Stimulated activated CD8-positive, alpha-beta memory T cell treated with anti-CD3 and anti-CD28 coated beads, Interleukin-7, amount 100 ng/mL, for 1 hour (primary cell): ENCODE measurements around the gene AKNA.
A peak's percentile ranks its signal among the peaks of the same experiment; 100 is the strongest.
"Not testable (repeated sequence)": the region's sequence is repeated elsewhere in the genome, so short reads cannot be mapped to it uniquely, and the experiment has no call there.

ENCODE experiments used
- DNase-seq, 2 donors: peaks; one replicate each; pipeline ENCODE4 v3.0.0-alpha.2; 2020; ENCODE audit warnings: low read depth in 2 of 2

The AKNA gene

DNA sequence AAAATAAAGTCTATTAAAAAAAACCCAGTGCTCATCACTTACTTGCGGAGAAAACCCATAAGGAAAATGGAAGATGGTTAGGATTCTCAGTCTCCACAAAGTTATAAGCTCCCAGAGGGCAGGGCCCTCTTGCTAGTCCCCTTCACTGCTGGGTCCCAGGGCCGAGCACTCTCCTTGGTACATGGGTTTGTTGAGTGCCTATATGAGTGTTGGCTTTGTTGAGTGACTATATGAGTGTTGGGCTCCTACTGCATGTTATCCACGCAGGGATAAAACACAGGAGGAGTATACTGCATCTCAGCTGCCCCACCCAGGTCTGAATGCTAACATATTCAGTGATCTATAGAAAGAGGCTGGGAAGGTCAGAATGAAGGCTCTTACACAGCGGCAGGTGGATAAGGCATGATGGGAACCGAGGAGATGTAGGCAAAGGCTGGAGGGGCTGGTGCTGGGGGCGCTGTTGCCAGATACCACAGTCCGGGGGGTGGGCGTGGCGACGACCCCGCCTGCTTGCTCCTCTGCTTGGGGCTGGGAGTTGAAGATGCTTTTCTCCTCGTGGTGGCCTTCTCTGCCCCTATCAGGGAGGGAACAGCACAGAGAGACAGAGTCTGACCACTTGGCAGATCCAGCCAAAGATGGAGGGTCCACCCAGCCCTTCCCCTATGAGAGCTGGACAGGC is 46.5 kb downstream of the AKNA start:
- no peak for DNase-seq

DNA sequence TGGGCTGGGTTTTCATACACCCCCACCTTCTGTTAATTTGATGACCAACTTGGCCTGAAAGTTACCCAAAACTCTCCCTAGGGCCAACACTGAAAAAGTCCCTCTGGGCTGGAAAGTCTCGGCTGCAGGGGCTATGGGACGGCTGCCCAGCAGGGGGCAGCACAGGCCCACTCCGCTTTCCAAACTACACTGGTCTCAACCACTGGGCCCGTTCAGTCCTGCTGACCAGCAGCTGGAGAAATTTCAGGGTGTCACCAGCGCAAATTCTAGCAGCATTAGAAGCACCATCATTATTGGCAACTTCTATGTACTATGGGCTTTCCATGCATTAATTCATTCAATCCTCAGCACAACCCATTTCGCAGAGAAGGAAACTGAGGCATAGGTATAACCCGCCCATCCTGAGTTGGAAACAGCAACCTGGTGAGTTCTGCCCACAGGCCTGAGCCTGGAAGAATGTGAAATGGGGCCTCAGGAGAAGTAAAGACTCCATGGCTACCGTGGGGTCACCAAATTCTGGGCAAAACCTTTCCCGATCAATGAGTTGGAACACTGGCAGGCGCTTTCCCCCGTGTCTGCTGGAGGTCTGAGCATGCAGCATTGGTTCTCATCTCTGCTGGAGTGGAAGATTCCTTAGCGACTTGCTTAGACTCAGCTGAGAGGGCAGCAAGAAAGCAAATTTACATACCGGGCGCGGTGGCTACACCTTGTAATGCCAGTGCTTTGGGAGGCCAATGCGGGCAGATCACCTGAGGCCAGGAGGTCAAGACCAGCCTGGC is 48.5 kb downstream of the AKNA start:
- peak; percentile 16 to 30 for DNase-seq

DNA sequence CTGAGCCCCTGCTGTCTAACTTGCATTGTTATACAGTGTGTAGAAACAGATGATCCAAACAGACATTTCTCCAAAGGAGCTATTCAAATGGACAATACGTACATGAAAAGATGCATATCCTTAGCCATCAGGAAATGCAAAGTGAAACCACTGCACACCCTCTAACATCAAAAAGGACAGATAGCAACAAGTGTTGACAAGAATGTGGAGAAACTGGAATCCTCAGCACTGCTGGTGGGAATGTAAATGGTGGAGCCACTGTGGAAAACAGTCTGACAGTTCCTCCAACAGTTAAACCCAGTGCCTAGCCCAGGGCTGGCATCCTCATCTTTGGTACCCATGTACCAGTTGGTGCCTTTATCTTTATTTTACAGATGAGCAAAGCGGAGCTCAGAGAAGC is 49.6 kb downstream of the AKNA start:
- DNase-seq: no peak

DNA sequence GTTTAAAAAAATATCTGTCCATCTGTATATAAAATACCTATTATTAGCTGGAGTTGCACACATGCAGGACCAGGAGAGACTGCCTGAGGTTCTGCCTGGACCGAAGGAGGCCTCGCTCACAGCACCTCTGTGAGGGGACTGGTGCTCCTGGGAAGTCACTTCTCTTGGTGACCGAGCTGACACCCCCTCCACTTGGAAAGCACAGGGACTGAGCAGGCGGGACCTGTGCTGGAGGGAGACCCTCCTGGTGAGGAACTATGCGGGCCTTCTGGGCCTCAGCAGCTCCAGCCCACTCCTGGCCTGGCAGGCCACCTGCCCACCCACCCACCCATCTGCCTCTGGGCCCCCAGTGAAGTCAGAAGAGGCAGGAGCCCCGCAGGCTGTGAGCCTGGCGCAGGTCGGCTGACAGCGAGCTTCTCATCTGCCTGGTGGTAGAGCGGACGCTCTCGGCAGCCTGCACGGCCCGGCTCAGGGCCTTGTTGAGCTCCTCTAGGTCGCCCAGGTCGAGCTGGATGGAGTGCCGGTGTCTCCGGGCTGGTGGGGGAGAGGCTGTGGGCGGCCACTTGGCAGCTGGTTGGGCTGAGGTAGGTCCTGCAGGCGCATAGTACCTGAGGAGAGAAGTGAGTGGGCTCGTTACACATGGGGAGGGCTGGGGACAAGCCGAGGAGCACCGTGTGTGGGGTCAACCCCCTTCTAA is 50.9 kb downstream of the AKNA start:
- DNase-seq: no peak

DNA sequence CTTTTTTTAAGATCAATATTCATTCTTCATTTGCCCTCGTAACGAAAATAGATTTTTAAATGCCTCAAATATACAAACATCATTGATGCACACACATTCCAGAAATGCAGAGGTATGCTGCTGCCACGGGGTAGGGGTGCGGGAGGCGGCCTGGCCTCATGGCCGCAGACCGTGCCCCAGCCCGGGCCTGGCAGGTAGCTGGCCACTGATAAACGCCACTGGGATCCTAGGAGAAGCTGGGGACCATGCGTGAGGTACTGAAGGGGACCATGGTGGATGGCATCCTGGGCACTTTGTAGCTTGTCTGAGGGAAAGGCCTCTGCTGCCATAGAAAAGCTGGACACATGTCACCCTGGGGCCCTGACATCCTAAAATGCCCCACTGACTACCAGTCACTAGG is 51.6 kb downstream of the AKNA start:
- no peak for DNase-seq

DNA sequence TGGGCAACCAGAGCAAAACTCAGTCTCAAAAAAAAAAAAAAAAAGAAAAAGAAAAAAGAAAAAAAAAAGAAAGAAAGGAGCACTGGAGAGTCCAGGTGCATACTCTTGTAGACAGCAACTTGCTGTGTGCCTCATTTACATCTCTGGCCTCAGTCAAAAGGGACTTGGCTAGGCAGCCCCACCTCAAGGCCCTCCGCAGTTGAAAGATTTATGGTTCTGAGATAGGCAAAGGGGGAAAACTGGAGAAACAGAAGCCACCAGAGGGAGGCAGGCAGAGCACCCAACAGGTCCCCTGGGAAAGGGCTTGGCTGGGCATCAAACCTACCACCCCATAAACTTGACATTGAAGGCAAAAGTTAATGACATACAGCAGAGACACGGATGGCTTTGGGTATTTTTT is 52.0 kb downstream of the AKNA start:
- DNase-seq: no peak

DNA sequence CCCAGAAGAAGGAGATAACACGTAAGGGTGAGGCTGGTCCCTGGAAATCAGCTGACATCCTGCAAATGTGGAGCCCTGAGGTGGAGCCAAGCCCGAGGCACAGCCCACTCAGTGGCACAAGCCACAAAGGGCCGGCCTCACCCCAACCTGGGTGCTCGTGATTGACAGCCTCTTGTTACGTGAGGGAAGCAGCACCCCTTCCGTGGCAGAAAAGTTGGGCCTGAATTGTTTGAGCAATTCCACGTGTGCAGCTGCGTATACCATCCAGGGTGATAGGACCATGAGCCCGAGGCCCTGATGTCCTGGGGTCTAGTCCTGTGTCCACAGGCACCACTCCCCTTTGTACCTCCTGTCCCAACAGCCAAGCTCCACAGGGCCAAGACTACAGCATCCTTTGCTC is 53.3 kb downstream of the AKNA start:
- DNase-seq: no peak

DNA sequence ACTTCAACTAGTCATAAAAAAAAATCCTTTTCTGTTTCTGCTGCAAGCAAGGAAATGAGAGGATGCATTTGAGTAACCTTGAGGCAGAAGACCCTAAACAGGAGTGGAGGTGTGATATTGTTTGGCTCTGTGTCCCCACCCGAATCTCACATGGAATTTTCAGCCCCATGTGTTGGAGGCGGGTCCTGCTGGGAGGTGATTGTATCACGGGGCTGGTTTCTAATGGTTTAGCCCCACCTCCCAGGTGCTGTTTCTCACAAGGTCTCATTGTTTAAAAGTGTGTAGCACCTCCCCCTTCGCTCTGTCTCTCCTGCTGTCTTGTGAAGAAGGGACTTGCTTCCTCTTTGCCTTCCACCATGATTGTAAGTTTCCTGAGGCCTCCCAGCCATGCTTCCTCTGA is 54.1 kb downstream of the AKNA start:
- not testable (repeated sequence) for DNase-seq

DNA sequence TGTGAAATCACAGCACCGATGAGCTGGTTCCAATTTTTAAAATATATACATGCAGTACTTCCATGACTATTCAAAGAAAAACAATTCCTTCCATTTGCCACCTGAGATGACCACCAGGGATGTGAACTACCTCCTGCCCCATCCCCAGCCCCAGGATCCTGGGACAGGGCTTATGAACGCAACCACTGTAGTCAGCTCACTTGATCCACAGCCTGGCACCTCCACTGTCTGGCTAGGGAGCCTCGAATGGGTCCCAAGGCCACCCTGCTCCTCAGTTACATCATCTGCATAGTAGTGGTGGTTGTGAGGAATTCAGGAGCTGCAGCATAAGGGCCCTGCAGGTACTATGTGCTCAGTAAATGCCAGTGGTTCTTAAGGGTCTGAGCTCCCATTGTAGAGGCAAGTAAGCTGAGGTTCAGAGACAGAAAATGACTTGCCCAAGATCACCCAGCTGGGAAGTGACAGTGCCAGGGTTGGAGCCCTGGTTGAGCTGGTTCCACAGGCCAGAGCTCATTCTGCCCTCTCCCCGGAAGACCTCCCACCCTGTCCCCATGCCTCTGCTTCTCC is 55.2 kb downstream of the AKNA start:
- not testable (repeated sequence) for DNase-seq

DNA sequence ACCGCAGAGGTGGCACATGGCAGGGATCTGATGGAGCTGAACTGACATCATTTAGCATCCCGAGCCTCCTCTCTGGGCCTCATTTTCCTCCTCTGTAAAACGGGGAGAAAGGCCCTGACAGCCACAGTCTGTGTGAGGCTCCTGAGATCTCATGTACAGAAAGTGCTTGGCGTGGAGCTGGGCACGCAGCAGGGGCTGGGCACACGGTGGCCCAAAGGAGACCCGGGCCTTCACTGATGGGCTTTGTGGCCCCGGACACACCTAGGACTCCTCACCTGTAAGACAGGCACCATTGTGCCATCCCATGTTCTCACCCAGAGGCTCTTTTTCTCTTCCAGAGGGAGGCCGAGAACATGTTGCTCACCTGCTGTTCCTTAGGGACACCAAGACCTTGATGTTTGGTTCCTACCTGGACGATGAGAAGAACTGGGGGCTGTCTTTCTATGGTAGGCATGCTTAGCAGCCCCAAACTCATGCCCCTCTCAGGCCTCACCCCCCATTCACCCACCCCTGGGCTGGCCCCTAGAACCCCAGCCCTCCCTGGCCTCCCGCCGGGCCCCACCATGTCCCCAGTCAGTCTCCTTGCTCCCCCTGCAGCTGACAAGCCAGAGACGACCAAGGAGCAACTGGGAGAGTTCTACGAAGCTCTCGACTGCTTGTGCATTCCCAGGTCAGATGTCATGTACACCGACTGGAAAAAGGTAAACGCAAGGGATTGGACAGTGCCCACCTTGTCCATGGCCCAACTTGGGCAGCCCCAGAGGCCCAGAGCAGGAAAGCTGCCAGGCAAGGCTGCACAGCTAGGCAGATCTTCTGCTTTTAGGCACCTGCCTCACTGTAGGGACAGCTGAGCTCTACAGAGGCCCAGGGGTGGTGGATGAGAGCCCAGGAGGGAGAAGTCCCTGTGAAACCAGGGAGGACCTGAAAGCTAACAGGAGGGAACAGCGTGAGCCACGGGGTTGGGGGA is 56.3 kb downstream of the AKNA start:
- DNase-seq: not testable (repeated sequence)

DNA sequence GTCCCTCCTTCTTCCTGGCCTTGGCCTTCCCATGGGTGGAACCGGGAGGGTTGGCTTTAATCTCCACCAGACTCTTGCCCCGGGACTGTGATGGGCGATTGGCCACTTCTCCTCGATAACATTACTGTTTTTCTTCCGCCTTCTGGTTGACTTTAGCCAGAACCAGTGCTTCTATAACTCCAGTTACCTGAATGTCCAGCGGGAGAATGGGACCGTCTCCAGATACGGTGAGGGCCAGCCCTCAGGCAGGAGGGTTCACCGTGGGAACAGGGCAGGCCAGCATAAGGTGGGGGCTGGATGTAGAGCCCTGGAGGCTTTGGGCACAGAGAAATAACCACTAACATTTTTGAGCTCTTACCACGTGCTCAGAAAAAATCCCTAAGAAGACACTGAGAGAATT is 57.1 kb downstream of the AKNA start:
- no peak for DNase-seq

DNA sequence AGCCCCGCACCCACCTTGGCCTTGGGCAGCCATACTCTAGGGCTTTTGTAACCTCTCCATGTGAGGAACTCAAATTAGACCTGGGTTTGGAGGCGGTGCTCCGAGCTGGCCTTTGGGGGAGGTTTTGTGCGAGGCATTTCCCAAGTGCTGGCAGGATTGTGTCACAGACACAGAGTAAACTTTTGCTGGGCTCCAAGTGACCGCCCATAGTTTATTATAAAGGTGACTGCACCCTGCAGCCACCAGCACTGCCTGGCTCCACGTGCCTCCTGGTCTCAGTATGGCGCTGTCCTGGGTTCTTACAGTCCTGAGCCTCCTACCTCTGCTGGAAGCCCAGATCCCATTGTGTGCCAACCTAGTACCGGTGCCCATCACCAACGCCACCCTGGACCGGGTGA is 58.2 kb downstream of the AKNA start, which contains the start of gene ORM2:
Gene ORM2 (plus strand): TSS at position 245 of the 398 bp plus-strand sequence. CDS start 36 bp downstream, at position 281.
- DNase-seq: not testable (repeated sequence)

DNA sequence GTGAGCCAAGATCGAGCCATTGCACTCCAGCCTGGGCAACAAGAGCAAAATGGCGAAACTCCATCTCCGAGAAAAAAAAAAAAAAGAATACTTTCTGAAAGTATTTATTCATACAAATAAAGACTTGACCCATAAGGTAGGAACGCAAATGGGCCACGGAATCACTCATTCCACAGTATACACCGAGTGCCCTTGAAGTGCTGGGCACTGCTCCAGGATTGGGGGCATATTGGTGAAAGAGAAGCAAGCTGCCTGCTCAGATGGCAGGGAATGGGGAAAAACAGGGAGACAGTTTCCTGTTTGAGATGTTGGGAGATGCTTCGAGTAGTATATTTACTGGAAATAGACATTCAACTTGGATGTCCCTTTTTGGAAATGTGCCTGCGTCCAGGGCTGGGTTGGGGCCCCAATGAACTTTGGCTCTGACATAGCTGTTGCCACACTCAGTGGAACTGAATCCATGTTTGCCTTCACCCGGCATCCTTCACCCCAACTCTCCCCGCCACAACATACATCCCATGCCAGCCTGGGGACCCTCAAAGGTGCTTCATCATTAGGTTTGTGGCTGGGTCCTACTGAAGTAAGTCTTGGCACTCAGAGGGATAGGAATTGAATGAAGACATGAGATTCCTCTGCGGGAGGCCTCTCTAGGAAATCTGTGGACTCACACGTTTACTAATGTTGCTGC is 58.7 kb downstream of the AKNA start:
- not testable (repeated sequence) for DNase-seq

DNA sequence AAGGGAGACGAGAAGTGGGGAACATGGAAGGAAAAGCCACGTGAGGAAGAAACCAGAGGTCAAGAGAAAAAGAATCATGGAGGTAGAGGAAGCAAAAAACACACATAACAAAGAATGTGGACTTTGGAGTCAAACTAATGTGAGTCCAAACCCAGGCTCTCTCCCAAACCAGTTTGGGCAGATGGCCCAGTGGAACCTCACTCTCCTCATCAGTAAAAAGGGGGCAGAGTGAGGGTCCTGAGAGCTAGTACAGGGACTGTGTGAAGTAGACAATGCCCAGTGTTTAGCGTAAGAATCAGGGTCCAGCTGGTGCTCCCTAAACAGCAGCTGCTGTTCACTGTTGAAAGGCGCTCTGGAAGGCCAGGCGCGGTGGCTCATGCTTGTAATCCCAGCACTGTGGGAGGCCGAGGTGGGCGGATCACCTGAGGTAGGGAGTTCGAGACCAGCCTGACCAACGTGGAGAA is 59.4 kb downstream of the AKNA start:
- not testable (repeated sequence) for DNase-seq

DNA sequence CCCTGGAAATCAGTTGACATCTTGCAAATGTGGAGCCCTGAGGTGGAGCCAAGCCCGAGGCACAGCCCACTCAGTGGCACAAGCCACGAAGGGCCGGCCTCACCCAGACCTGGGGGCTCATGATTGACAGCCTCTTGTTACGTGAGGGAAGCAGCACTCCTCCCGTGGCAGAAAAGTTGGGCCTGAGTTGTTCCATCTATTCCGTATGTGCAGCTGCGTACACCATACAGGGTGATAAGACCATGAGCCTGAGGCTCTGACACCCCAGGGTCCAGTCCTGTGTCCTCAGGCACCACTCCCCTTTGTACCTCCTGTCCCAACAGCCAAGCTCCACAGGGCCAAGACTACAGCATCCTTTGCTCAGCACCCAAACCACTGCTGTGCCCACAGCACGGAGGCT is 60.0 kb downstream of the AKNA start:
- no peak for DNase-seq

DNA sequence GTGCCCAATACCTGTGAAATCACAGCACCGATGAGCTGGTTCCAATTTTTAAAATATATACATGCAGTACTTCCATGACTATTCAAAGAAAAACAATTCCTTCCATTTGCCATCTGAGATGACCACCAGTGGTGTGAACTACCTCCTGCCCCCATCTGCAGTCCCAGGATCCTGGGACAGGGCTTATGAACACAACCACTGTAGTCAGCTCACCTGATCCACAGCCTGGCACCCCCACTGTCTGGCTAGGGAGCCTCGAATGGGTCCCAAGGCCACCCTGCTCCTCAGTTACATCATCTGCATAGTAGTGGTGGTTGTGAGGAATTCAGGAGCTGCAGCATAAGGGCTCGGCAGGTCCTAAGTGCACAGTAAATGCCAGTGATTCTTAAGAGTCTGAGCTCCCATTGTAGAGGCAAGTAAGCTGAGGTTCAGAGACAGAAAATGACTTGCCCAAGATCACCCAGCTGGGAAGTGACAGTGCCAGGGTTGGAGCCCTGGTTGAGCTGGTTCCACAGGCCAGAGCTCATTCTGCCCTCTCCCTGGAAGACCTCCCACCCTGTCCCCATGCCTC is 62.0 kb downstream of the AKNA start:
- DNase-seq: not testable (repeated sequence)

DNA sequence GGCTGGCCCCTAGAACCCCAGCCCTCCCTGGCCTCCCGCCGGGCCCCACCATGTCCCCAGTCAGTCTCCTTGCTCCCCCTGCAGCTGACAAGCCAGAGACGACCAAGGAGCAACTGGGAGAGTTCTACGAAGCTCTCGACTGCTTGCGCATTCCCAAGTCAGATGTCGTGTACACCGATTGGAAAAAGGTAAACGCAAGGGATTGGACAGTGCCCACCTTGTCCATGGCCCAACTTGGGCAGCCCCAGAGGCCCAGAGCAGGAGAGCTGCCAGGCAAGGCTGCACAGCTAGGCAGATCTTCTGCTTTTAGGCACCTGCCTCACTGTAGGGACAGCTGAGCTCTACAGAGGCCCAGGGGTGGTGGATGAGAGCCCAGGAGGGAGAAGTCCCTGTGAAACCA is 62.8 kb downstream of the AKNA start:
- DNase-seq: not testable (repeated sequence)

DNA sequence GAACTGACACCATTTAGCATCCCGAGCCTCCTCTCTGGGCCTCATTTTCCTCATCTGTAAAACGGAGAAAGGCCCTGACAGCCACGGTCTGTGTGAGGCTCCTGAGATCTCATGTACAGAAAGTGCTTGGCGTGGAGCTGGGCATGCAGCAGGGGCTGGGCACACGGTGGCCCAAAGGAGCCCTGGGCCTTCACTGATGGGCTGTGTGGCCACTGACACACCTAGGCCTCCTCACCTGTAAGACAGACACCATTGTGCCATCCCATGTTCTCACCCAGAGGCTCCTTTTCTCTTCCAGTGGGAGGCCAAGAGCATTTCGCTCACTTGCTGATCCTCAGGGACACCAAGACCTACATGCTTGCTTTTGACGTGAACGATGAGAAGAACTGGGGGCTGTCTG is 63.3 kb downstream of the AKNA start:
- DNase-seq: no peak

DNA sequence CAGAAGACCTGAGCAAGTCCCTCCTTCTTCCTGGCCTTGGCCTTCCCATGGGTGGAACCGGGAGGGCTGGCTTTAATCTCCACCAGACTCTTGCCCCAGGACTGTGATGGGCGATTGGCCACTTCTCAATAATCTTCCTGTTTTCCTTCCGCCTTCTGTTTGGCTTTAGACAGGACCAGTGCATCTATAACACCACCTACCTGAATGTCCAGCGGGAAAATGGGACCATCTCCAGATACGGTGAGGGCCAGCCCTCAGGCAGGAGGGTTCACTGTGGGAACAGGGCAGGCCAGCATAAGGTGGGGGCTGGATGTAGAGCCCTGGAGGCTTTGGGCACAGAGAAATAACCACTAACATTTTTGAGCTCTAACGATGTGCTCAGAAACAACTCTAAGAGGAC is 63.9 kb downstream of the AKNA start:
- not testable (repeated sequence) for DNase-seq
